ENCODE data around the gene SLC2A8.

Gene SLC2A8

DNA sequence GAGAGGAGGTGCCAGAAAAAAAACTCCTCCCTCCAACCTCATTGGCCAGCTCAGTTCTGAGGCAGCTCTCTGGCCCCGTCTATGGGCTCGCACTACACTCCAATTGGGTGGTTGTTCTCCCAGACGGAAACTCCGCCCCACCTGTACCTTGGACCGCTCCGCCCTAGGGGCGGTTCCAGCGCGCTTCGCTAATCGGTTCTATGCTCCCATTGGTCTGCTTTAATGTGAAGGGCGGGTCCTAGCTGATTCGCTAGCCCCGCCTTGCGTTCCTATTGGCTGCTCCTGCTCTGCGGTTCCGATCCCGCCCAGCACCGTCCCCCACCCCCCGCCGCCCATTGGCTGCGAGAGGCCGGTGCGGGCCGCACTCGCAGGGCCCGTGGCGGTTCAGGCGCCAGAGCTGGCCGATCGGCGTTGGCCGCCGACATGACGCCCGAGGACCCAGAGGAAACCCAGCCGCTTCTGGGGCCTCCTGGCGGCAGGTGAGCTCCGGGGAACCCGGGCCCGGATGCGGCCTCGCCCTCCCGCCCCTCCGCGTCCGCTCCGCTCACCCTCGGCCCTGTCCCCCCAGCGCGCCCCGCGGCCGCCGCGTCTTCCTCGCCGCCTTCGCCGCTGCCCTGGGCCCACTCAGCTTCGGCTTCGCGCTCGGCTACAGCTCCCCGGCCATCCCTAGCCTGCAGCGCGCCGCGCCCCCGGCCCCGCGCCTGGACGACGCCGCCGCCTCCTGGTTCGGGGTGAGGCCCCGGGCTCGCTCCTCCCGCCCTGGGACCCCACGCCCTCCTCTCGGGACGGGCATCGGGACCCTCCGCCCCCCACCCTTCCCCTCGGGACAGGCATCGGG, at the start of gene SLC2A8:
Gene SLC2A8 (plus strand): TSS at position 362 of the 838 bp plus-strand sequence. CDS start 62 bp downstream, at position 424.
- DNase-seq: peak; percentile 98

DNA sequence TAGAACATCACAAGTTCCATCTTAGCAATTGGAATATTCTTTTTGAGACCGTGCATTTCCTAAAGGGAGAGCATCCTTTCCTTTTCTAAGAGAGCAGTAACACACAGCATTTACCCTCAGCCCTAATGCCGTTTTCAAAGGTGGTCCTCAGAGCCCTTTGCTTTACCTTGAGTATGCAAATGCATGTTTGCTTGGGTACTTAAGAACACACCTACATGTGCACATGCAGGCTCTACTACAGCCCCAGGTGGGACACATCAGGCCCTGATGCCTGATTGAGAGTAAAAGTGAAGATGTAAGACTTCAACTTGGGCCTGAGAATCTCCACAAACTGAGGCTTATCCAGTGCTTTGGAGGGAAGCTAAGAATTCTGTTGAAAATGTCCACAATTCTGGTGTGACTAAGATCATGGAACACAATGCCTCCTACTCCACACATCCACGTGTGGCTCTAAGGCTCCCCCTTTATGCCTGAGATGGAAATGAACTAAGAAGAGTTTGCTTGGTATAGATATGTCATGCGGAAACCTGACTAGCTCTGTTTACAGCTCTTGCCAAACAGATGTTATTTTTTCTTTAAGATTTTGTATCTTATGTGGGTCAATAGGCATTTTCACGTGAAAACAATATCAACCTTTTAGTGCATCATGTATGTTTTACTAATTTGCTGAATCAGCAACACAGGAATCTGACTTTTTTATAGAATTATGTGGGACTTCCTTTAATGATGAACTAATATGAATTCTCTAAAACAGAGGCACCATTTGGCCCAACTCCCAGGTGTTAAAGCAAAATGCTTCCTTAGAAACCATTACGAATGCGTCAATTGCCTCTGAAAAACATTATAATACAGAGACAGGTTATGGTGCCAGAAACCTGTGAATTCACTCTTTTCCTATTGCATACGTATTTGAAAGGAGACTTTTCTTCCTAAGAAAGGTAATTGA, 48.9 kb upstream of the SLC2A8 start:
- no peak for DNase-seq

- DNase-seq: no peak
Measured at GRCh38 chr9:127349483-127350113, 47.4 kb upstream of the SLC2A8 start.

DNA sequence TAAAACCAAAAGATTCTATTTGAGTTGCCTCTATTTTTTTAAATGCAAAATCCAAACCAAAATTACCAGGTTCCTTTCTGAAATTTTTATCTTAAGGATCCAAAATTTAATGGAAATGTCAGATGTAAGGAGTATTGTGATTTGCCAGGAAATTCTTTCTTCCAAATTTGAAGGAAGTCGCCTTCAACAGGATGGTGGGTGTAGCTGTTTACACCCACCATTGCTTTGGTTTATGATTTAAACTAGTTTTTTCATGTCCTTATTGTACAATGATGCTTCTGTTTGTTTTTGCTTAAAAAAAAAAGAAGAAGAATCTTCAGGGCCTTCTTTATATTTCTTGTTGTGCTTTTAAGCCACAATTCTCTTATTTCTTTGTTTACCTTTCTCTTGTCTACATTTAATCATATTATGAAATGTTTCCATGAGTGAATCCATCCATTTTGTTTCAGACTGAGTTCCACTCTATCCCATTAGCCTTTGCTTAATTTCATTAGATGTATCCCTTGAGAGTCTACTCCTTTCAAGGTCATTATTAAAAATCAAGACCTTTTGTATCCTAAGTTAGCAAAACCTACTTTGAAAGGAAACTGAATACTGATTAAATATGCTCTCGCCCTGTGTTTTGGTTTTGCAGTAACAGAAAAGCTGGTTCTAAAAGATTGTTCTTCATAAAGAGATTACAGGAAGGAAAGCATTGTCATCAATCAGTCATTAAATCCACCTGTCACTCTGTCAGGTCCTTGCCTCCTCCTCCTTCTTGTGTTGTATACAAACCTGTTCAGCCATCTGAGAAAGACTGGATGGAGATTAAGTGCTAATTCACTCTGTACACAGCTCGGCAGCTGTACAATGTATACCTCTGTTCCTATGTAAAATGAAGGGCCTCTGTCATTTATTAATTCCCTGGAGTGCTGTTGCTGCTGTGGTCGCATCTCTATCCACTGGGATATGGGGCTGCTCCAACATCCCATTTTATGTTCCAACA, 45.5 kb upstream of the SLC2A8 start:
- DNase-seq: no peak

GRCh38 chr9:127353882-127354281, 43.1 kb upstream of the SLC2A8 start:
- no peak for DNase-seq

GRCh38 chr9:127356906-127357305, 40.1 kb upstream of the SLC2A8 start:
- DNase-seq: no peak

- DNase-seq: no peak
Measured at GRCh38 chr9:127358023-127358535, 38.9 kb upstream of the SLC2A8 start.

DNA sequence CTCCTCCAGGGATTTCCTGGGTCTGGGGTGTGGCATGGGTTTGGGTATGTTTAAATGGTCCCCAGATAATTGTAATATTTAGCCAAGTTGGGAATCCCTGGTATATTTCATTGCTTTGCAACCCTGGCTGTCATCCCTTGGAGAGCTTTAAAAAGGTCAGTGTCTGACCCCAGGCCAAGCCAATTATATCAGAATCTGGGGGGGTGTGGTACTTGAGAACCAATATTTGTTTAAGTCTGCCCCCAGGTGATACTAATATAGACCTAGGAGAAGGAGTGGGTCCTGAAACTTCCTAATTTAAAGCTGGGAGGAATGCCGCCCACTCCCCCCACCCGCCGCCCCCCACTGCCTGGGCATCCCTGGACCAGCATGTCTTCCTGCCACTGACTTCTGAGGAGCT, 38.2 kb upstream of the SLC2A8 start:
- DNase-seq: no peak

DNA sequence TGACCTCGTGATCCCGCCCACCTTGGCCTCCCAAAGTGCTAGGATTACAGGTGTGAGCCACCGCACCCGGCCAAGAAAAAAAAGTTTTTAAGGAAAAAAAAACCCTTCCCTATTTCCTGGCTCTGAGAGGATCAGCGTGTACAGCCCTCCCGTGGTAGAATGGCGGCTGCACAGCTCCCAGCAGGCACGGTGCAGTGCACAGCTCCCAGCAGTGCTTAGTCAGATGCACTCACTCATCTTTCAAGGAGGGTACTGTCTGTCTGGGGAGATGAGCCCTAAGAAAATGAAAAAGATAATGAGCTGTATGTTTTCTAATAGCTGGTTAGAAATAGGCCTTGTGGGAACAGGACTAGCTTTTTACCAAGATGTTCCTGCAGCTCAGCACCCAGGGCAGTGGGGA, 36.7 kb upstream of the SLC2A8 start:
- DNase-seq: no peak

- no peak for DNase-seq
Measured at GRCh38 chr9:127360829-127361228, 36.1 kb upstream of the SLC2A8 start.

GRCh38 chr9:127361561-127361960, 35.4 kb upstream of the SLC2A8 start:
- DNase-seq: no peak

- DNase-seq: no peak
Measured at GRCh38 chr9:127362829-127363228, 34.1 kb upstream of the SLC2A8 start.

DNA sequence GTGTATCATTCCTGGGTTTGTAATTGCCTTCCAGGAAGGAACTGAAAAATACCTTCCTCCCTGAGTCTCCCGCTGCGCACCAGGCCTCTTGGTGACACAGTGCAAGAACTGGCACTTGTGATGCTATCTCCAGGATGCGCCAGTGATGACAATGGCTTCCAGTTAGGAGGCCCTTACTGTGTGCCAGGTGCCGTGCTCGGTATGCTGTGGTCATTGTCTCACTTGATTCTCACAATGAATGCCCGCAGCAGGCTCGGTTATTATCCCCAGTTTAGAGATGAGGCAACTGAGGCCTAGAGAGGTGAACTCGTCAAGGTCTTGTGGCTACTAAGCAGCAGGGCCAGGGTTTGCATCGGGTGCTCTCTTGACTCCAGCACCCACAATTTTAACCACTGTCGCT, 31.5 kb upstream of the SLC2A8 start:
- DNase-seq: no peak

DNA sequence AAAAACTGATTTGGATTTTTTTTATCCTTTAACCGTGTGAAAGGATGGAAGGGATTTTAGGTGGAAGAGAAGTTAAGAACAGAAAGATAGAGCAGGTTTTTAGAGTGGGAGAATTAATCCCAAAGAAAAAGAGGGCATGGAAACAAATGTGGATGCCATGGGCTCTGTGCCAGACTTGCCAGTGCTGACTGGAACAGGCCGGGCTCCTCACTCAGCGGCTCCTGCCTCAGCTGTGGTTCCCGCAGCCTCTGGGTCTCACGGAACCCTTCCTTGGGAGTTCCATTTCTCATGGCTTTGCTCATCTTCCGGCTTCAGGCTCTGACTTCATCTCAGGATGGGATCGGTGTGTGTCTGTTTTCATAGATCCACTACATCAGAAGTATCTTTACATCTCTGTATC, 30.4 kb upstream of the SLC2A8 start:
- no peak for DNase-seq

DNA sequence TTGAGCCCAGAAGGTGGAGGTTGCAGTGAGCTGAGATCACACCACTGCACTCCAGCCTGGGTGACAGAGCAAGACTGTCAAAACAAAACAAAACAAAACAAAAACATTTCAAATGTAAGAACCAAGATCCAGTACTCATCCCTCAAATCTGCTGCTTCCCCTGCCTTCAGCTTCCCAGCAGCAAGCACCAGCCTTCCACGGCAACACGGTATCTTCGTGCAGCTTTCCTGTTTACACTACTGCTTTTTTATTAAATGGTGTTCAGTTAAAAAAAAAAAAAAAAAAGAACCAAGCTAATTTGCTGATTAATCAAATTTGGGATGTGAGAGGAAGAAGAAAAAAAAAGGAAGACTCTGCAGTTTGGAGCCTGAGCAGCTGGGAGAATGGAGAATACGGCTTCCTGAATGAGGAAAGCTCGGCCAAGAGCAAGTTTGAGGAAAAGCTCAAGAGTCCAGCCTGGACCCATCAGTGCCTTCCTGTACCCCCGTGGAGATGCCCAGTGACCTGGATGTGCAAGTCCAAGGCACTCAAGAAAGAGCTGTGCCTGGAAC, 28.0 kb upstream of the SLC2A8 start:
- no peak for DNase-seq

GRCh38 chr9:127369428-127369827, 27.5 kb upstream of the SLC2A8 start:
- no peak for DNase-seq

DNA sequence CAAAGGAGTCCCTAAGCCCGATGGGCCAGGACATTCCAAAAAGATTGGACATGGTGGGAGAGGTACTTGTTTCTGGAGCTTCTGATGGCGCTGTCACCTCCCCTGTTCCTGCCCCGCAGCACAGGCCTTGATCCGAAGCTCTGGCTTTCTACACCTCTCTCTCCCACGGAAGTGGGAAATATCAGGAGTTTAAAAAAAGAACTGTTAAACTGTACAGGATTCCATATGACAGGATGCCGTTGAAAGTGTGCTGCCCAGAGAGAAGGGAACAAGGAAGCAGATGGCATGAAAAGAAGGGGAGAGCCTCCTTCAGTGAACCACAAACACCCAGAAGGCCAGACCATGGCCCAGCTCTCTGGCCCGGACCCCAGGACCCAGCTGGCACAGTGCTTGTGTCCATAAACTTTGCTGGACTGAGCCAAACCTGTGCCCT, 26.8 kb upstream of the SLC2A8 start:
- no peak for DNase-seq

DNA sequence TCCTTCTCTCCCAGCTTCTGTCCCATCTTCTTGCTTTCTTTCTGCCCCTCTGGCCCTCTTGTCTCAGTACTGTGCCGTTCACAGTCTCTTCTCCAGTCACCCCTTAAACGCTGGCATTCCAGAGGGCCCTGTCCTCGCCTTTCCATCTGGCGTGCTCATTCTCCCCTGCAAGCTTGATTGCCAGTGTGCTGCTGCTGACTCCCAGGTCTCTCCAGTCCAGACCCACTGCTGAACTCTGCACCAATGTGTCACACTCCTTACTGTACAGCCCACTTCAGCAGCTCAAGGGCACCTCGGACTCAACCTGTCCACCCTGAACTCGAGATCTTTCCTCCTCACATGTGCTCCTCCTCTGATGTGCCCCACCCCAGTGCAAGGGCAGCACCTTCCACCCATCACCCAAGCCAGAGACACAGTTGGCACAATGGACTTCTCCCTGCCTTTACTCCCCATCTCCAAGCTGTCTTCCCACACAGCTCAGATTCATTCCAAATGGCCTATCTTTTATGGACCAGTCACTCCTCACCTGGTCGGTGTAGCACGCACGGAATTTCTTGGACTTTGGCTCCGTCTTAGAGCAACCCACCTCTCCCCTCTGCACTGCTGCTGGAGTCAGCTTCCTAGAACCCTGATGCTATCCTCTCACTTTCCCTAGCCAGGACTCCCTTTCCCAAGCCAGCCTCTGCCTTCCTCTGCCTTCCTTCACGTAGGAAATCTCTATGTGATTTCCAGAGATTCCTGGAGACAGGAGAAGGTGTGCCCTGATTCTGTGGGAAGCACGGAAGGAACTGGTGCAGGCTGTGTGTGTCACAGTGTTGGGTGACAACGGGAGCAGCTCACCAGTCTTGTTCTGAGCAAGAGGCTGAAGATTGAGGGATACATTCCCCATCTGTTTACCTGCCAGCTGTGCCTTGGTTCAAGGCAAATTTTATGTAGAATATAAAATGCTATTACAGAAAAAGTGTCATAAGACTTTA, 26.0 kb upstream of the SLC2A8 start:
- DNase-seq: no peak

GRCh38 chr9:127380479-127380878, 16.5 kb upstream of the SLC2A8 start:
- no peak for DNase-seq

DNA sequence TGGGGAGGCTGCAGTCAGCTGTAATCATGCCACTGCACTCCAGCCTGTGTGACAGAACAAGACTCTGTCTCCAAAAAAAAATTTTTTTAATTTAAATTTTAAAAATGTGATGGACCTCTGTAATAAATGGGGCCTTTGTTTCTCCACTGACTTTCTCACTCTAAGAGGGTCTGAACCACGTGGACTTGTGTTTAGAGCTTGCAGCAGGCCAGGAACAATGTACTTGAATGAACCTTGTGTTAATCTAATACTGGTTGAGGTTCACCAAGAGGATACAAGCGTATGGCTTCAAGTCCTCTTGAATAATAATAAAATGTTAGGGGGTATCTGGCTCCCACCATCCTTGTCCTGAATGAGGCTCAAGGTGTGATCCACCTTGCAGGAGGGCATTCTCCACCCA, 14.4 kb upstream of the SLC2A8 start:
- no peak for DNase-seq

All from CD4-positive, alpha-beta T cell treated with Interleukin-10 for 1 hour (primary cell).